Small intestine (tissue), 7 donors: ENCODE results near the gene USP31. TPM values are rescaled to one million over a fixed set of nuclear protein-coding genes. Genes with fewer than 3 reads are reported as not detected.
A peak's percentile ranks its signal among the peaks of the same experiment; 100 is the strongest.

Source experiments
- DNase-seq, 2 donors: peaks; one replicate each; pipeline versions ENCODE4 v3.0.0 to v3.0.0-alpha.2; 2013
- FAIRE-seq: peaks from 2 replicates; lab custom pipeline; 2012; peaks lifted over from hg19 to GRCh38; lab: Jason Lieb, UNC
- H3K27ac ChIP-seq, 3 donors: one replicate each; pipeline ENCODE4 v1.5.1; 2013; ENCODE audit warnings: low read length in 2 of 3, mild to moderate bottlenecking in 2 of 3, control low read depth in 1 of 3, inconsistent platforms in 1 of 3, low read depth in 1 of 3, moderate library complexity in 1 of 3
- H3K27me3 ChIP-seq, 3 donors: one replicate each; pipeline ENCODE4 v1.6.1; 2013; ENCODE audit warnings: low read length in 3 of 3, inconsistent platforms in 1 of 3; ENCODE audit not compliant: control insufficient read depth in 3 of 3, insufficient read depth in 3 of 3
- H3K36me3 ChIP-seq, 3 donors: one replicate each; pipeline ENCODE4 v1.6.1; 2013; ENCODE audit warnings: low read length in 3 of 3, inconsistent platforms in 1 of 3, low read depth in 1 of 3, mild to moderate bottlenecking in 1 of 3, moderate library complexity in 1 of 3; ENCODE audit not compliant: control insufficient read depth in 3 of 3, insufficient read depth in 2 of 3
- H3K4me1 ChIP-seq, 3 donors: one replicate each; pipeline ENCODE4 v1.6.1; 2013; ENCODE audit warnings: low read length in 2 of 3, inconsistent platforms in 1 of 3, low read depth in 1 of 3, mild to moderate bottlenecking in 1 of 3, moderate library complexity in 1 of 3; ENCODE audit not compliant: control insufficient read depth in 3 of 3, insufficient read depth in 2 of 3
- H3K4me3 ChIP-seq, 3 donors: one replicate each; pipeline ENCODE4 v1.5.1; 2013; ENCODE audit warnings: low read length in 3 of 3, control low read depth in 1 of 3, inconsistent platforms in 1 of 3, low read depth in 1 of 3, mild to moderate bottlenecking in 1 of 3, moderate library complexity in 1 of 3
- H3K9me3 ChIP-seq, 2 donors: one replicate each; pipeline ENCODE4 v1.6.1; 2013; ENCODE audit warnings: low read depth in 1 of 2, low read length in 1 of 2; ENCODE audit not compliant: control insufficient read depth in 2 of 2, insufficient read depth in 1 of 2
- WGBS, 3 donors: extraction: QIAGEN DNeasy Blood & Tissue Kit; methylation state at CpG; one replicate each; pipeline ENCODE4 v1.1.7; 2013; 5-methylcytosine and 5-hydroxymethylcytosine counted together
- polyA plus RNA-seq, 4 donors: library from polyadenylated mRNA; stranded (reverse) in 3 of 4; unstranded in 1 of 4; fragments of 200-250 nt in 3 of 4; fragments of 120-200 nt in 1 of 4; gene quantifications; one replicate each; pipeline versions ENCODE4 v1.2.1 to v1.2.3, GENCODE V29; 2013
- donor health status: healthy with polysubstance abuse.
- donor health status: control.
- donor health status: control.
- donor health status: Bipolar disorder and iron deficiency.
- donor health status: healthy.

USP31 gene
- polyA plus RNA-seq, 4 donors = 0.89 to 3.1 (median 2.3) TPM

DNA sequence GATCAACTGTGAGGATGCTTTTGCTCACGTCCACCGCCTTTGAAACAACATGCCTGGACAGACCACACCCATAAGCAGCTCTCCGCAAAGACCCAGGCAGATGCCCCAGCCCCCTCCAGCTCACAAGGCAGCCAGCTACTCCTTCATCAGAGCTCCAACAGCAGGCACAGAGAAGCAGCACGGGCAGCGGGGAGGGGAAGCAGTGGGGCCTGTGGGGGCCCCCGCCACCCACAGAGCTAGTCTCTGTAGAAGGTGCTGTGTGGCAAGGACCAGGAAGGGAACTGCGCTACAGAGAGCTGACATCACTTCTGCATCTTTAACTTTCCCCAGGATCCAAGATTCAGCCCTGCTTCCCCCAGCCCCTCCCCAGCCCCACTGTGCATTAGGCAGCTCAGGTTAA is 23.3 kb upstream of the USP31 start:
- no peak for FAIRE-seq

DNA sequence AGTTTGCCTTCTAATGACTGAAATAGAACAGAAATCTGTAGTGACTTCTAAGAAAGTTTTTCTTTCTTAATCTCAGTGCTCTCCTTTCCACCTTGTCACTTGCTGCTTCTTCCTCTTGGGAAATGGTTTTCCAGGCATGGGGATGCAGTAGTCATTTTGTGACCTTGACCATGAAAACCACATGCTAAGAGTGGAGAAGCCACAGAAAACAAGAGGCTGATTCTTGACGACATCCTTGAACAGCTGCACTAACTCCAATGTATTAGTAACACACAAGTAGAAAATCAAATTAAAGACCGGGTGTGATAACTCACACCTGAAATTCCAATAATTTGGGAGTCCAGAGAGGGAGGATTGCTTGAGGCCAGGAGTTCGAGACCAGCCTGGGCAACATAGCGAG is 15.5 kb upstream of the USP31 start:
- H3K27ac ChIP-seq = no peak overlapping the region
- no peaks in the 10 kb centered on the region for H3K4me1 ChIP-seq
- no peaks in the 10 kb centered on the region for H3K27me3 ChIP-seq
- no peaks in the 10 kb centered on the region for H3K36me3 ChIP-seq
- 77 to 92% (median 89%) methylated on average over 4 of the region's 4 CpGs for WGBS, 3 donors
- no peaks in the 10 kb centered on the region for H3K9me3 ChIP-seq
- DNase-seq (no peak), FAIRE-seq (no peak)
- no peak overlapping the region for H3K4me3 ChIP-seq

More for the DNA sequence above, 23.3 kb upstream of the USP31 start:
- H3K4me1 ChIP-seq = no peaks in the 10 kb centered on the region
- no peak overlapping the region for H3K27ac ChIP-seq
- H3K4me3 ChIP-seq = no peak overlapping the region
- H3K36me3 ChIP-seq = no peaks in the 10 kb centered on the region
- no peaks in the 10 kb centered on the region for H3K9me3 ChIP-seq
- H3K27me3 ChIP-seq = no peaks in the 10 kb centered on the region
- WGBS, 3 donors = 46 to 47% (median 46%) methylated on average over 7 of the region's 7 CpGs
- DNase-seq = no peak

DNA sequence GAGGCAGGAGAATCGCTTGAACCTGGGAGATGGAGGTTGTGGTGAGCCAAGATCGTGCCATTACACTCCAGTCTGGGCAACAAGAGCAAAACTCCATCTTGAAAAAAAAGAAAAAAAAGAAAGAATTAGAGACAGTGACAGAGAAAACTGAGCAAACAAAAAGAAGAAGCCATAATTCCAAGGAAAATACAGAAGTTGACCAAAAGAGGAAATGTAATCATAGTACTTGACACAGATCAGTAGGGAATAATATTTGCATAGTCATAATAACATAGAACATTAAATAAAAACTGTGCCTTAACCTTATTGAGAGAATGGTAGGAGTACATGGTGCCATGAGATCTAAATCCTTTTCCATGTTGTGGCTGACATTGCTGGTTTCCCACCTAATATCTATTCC is 14.7 kb upstream of the USP31 start:
- Histone ChIP-seq H3K27me3 (no peaks in the 10 kb centered on the region), H3K4me3 (no peak overlapping the region), H3K4me1 (no peaks in the 10 kb centered on the region), H3K27ac (no peak overlapping the region), H3K36me3 (no peaks in the 10 kb centered on the region), H3K9me3 (no peaks in the 10 kb centered on the region)
- 86 to 92% (median 88%) methylated on average over 2 of the region's 2 CpGs for WGBS, 3 donors
- DNase-seq = no peak
- FAIRE-seq = no peak

DNA sequence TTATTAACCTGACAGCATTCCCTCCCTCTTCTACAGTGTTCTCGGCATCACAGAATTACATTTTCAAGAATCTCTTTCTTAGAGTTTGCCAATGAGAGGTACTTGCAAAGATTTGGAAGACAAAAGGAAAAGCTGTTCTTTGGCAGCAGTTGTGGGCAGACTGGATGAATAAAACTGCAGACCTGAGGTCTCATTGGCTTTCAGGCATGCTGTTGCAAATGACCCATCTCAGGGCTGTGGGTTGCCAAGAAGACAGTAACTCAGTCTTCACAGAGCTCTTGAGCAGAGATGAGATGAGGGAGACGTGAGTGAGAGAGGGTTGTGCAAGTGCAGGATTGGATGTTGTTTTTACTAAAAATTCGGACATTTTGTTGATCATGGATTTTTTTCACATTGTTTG is 11.3 kb upstream of the USP31 start:
- H3K4me3 ChIP-seq = no peak overlapping the region
- no peak for DNase-seq
- H3K27ac ChIP-seq = no peak overlapping the region
- H3K9me3 ChIP-seq = no peaks in the 10 kb centered on the region
- H3K36me3 ChIP-seq = no peaks in the 10 kb centered on the region
- 65 to 77% (median 72%) methylated on average over 3 of the region's 3 CpGs for WGBS, 3 donors
- H3K4me1 ChIP-seq = no peaks in the 10 kb centered on the region
- H3K27me3 ChIP-seq = no peaks in the 10 kb centered on the region
- FAIRE-seq = no peak

DNA sequence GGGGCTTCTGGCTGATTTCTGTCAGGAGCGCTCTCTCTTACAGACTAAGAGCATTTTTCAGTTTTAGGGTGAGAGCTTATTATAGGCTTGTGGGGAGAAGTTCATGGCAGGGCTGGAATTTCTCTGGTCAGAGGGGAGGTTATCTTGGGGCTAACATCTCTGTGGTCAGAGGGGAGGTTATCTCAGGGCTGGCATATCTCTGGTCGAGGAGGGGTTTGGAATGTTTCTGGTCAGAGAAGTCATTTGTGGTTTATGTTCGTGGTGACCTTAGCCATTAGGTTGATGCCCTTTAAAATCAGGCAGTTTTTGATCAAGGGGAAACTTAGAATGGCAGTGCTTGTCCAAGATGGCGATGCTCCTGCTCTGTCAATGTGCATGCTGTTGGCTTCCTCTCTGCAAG is 10.8 kb upstream of the USP31 start:
- no peak for FAIRE-seq
- Histone ChIP-seq H3K27me3 (no peaks in the 10 kb centered on the region), H3K36me3 (no peaks in the 10 kb centered on the region), H3K4me3 (no peak overlapping the region), H3K27ac (no peak overlapping the region), H3K4me1 (no peaks in the 10 kb centered on the region), H3K9me3 (no peaks in the 10 kb centered on the region)
- DNase-seq = no peak
- WGBS, 3 donors = 59 to 66% (median 64%) methylated on average over 4 of the region's 4 CpGs

DNA sequence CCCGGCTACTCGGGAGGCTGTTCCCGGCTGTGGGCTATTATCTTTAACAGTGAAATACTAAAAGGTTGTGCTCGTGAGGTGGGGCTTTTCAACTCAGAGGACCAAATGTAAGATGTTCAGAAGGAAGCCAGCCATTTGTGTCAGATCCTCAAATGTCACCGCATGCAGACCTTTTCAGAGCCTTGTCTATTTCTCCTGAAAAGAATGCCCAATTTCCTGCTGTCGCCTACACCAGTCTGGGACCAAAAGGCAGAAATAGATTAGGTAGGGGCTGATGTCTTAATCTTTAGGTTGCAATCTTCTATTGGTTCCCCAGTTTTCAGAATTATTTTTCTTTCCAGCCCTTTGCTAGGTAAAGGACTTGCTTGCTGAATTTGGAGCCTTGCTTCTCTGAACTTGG is 8.9 kb upstream of the USP31 start:
- Histone ChIP-seq H3K9me3 (no peaks in the 10 kb centered on the region), H3K36me3 (no peaks in the 10 kb centered on the region), H3K4me1 (no peaks in the 10 kb centered on the region), H3K27me3 (no peaks in the 10 kb centered on the region), H3K4me3 (no peak overlapping the region), H3K27ac (no peak overlapping the region)
- DNase-seq (no peak), FAIRE-seq (no peak)
- WGBS, 3 donors = 94 to 95% (median 95%) methylated on average over 6 of the region's 6 CpGs

DNA sequence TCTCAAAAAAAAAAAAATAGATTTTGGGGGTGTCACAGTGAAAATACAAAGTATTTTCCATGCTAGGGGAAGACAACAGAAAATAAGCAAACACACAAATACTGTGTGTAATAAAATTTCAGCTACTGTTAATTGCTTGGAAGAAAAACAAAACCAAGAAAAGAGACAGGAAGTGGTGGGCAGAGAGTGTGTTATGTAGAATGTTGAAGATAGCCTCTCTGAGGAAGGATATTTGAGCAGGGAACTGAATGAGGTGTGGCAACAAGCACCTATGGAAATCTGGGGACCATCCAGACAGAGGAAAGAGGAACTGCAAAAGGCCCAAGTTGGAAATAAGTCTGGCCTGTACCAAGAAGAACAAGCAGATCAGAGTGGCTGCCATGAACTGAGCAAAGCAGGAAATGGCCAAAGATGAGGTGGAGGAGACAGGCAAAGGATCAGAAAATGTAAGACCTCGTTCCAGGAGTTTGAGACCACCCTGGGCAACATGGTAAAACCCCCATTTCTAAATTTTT is 7.8 kb upstream of the USP31 start:
- DNase-seq (no peak), FAIRE-seq (no peak)
- Histone ChIP-seq H3K9me3 (no peaks in the 10 kb centered on the region), H3K4me1 (no peaks in the 10 kb centered on the region), H3K27ac (no peak overlapping the region), H3K27me3 (no peaks in the 10 kb centered on the region), H3K4me3 (no peak overlapping the region), H3K36me3 (no peaks in the 10 kb centered on the region)
- 61 to 80% (median 71%) methylated on average over 1 of the region's 1 CpG for WGBS, 3 donors

DNA sequence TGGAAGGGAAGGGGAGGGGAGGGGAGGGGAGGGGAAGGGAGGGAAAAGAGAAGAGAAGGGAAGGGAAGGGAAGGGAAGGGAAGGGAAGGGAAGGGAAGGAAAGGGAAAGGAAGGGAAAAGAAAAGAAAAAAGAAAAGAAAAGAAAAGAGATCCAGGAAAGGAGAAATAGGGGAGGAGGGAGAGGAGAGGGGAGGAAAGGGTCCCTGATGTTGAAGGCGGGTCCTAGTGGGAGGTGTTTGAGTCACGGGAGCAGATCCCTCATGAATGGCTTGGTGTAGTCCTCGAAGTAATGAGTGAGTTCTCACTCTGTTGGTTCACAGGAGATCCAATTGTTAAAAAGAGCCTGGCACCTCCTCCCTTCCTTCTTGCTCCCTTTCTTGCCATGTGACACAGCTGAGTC is 6.9 kb upstream of the USP31 start:
- H3K36me3 ChIP-seq = no peaks in the 10 kb centered on the region
- H3K9me3 ChIP-seq = no peaks in the 10 kb centered on the region
- DNase-seq (no peak), FAIRE-seq (no peak)
- H3K27me3 ChIP-seq = no peaks in the 10 kb centered on the region
- H3K4me1 ChIP-seq = no peaks in the 10 kb centered on the region
- no peak overlapping the region for H3K27ac ChIP-seq
- WGBS, 3 donors = 69 to 75% (median 71%) methylated on average over 3 of the region's 3 CpGs
- no peak overlapping the region for H3K4me3 ChIP-seq

DNA sequence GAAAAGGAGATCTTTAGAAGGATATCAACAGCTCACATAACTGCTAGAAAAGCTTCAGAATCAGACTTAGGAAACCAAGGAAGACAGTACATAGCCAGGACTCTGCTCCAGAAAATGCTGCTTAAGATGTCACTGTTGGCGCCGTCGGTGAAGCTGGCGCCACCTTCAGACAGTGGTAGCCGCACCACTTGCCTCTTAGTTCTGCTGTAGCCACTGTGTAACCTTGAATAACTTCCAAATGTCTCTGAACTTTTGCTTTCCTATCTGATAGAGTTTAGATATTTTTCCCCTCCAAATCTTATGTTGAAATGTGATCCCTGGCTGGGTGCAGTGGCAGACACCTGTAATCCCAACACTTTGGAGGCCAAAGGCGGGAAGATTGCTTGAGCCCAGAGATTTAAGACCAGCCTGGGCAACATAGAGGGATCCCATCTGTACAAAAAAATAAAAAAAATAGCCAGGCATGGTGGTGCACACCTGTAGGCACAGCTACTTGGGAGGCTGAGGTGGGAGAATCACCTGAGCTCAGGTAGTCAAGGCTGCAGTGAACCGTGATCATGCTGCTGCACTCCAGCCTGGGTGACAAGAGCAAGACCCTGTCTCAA is 6.3 kb upstream of the USP31 start:
- WGBS, 3 donors = 23 to 30% (median 26%) methylated on average over 7 of the region's 7 CpGs
- no peaks in the 10 kb centered on the region for H3K4me1 ChIP-seq
- H3K36me3 ChIP-seq = no peaks in the 10 kb centered on the region
- no peaks in the 10 kb centered on the region for H3K27me3 ChIP-seq
- no peak overlapping the region for H3K27ac ChIP-seq
- DNase-seq = peak; percentile 32 to 40
- FAIRE-seq = no peak
- H3K9me3 ChIP-seq = no peaks in the 10 kb centered on the region
- no peak overlapping the region for H3K4me3 ChIP-seq
